Activated naive CD8-positive, alpha-beta T cell treated with anti-CD3 and anti-CD28 coated beads, Interleukin-2, amount 10 ng/mL, durations not matched to agents 7 days and 5 days (primary cell): Measurements from ENCODE around the gene TOX2. TPM values are rescaled to one million over a fixed set of nuclear protein-coding genes. Genes with fewer than 3 reads are reported as not detected.

ENCODE experiments used
- ATAC-seq: fragments of 150-1000 bp; cut with Tn5 transposase; one replicate; pipeline ENCODE4 v1.10.0; 2021; ENCODE audit warnings: low read depth, moderate library complexity
- POLR2A ChIA-PET: fragments of 350-600 bp; sonication (Branson Sonifier 250); formaldehyde crosslinking; loops from one replicate; lab custom pipeline; 2021; ENCODE audit warnings: antibody characterized with exemption; lab: Charles Lee
- DNase-seq: peaks from one replicate; pipeline ENCODE4 v3.0.0; 2021
- H3K27ac Mint-ChIP-seq: one replicate; pipeline ENCODE4 v1.8.0; 2022; ENCODE audit warnings: mild to moderate bottlenecking, mixed read lengths
- H3K27me3 Mint-ChIP-seq: one replicate; pipeline ENCODE4 v1.8.0; 2022; ENCODE audit warnings: mild to moderate bottlenecking, moderate library complexity, mixed read lengths
- H3K36me3 Mint-ChIP-seq: one replicate; pipeline ENCODE4 v1.8.0; 2021; ENCODE audit warnings: mild to moderate bottlenecking, mixed read lengths
- H3K4me1 Mint-ChIP-seq: one replicate; pipeline ENCODE4 v1.8.0; 2021; ENCODE audit warnings: mixed read lengths
- H3K4me3 Mint-ChIP-seq: one replicate; pipeline ENCODE4 v1.8.0; 2022; ENCODE audit warnings: mild to moderate bottlenecking, moderate library complexity, mixed read lengths
- H3K9me3 Mint-ChIP-seq: one replicate; pipeline ENCODE4 v1.8.0; 2021; ENCODE audit warnings: mixed read lengths
- total RNA-seq, 2 experiments: library from RNA; stranded (reverse); gene quantifications; one replicate each; pipeline ENCODE4 v1.2.3, GENCODE V29; 2021

Gene TOX2
- total RNA-seq, 2 experiments from 2014 or later = 0.26 to 0.44 TPM

DNA sequence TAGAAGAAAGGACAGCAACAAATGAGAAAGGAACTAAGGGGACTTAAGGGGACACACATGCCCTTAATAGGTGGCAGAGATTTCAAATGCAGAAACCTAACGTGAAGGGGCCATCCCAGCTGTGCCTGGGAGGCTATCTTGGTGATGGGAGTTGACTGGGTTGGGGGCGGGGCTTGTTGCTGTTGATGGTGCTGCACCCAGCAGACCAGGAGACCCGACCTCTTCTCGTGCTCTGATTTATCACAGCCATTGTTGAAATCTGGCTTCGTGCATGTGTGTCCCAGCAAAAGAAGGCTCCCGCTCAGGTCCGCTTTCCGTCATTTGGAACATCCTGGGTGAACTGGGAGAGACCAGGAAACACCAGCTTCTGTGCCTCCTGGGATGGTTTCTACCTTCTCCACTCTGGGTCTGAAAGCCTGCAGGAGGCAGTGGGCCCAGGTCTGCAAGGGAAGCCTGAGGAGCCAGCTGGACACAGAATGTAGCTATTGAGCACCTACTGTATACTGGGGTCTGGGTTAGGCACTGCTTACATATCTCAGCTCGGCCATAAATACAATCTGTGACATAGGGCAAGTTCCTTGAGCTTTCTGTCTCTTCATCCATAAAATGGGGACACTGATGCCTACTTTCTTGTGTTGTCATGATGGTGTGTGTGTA is 32.1 kb downstream of the TOX2 start:
- POLR2A ChIA-PET = interaction anchor here (0.9 kb wide), 1 partner anchor 74 kb away, joined by 3 read pairs; no protein-coding TSS in a partner anchor
- H3K9me3 Mint-ChIP-seq = no peaks in the 10 kb centered on the region
- H3K27me3 Mint-ChIP-seq = peaks cover 41% of the 10 kb centered on the region
- no peak for ATAC-seq
- H3K4me3 Mint-ChIP-seq = no peak overlapping the region
- no peak overlapping the region for H3K27ac Mint-ChIP-seq
- DNase-seq = no peak
- H3K36me3 Mint-ChIP-seq = peaks cover 2% of the 10 kb centered on the region
- H3K4me1 Mint-ChIP-seq = peaks cover 57% of the 10 kb centered on the region

DNA sequence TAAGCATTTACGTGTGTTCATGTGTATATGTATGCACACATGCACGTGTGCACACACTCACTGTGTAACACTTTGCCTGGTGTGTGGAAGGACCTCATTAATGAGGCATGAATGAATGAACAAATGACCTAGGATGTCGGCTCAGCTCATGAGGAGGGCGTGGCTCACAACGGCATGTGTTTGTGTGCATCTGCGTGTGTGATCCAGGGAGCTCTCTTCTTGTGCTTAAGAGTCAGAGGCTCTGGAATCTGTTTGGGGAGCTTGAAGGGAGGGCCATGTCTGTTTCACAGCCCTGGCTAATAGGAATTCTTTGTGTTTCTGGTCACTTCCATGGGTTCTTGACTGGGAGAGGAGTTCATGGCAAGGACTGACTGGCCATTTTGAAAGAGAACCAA is 32.7 kb downstream of the TOX2 start:
- peaks cover 53% of the 10 kb centered on the region for H3K4me1 Mint-ChIP-seq
- DNase-seq (no peak), ATAC-seq (no peak)
- H3K9me3 Mint-ChIP-seq = no peaks in the 10 kb centered on the region
- no peak overlapping the region for H3K4me3 Mint-ChIP-seq
- peaks cover 2% of the 10 kb centered on the region for H3K36me3 Mint-ChIP-seq
- H3K27me3 Mint-ChIP-seq = peaks cover 43% of the 10 kb centered on the region
- no peak overlapping the region for H3K27ac Mint-ChIP-seq
- POLR2A ChIA-PET = interaction anchor here (0.9 kb wide), 1 partner anchor 73 kb away, joined by 3 read pairs; no protein-coding TSS in a partner anchor

DNA sequence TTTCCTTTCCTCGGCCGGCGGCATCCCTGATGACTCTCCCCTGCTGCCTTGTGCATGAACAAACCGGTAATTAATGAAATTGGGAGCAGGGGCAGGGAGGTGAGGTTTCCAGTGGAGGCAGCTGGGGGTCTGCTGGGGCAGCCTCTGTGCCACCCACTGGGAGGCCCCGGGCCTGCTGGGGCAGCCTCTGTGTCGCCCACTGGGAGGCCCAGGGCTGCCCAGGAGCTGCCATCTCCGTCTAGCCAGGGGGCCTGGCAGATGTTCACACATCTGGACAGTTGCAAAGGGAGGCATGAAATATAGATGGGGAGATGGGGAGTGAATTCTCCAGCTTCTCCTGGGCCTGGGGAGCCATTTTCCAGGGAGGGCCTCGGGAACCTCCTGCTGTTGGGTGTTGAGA is 33.8 kb downstream of the TOX2 start:
- Mint-ChIP-seq H3K27me3 (peaks cover 55% of the 10 kb centered on the region), H3K36me3 (peaks cover 2% of the 10 kb centered on the region), H3K4me1 (peaks cover 50% of the 10 kb centered on the region), H3K9me3 (no peaks in the 10 kb centered on the region), H3K4me3 (no peak overlapping the region), H3K27ac (no peak overlapping the region)
- POLR2A ChIA-PET = interaction anchor here (1.2 kb wide), 1 partner anchor 60 kb away, joined by 3 read pairs; no protein-coding TSS in a partner anchor
- DNase-seq (no peak), ATAC-seq (no peak)

DNA sequence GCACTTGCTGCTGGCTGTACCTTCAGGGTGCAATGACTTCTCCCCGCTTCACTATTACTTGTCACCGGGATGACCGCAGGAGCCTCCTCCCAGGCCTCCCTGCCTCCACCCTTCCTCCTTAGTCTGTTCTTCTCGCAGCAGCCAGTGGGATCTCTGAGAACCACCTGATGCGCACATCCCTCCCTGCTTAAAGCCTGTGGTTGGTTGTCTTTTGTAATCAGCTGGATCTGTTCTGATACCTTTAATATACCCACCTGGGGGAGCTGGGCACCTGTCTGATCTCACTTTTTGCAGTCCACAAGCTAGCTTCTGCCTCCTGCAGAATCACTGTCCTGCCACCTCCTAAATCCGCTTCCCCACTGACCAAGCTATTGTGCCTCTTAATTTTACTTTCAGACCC is 34.6 kb downstream of the TOX2 start:
- H3K4me3 Mint-ChIP-seq = peak overlapping the region; percentile 54

DNA sequence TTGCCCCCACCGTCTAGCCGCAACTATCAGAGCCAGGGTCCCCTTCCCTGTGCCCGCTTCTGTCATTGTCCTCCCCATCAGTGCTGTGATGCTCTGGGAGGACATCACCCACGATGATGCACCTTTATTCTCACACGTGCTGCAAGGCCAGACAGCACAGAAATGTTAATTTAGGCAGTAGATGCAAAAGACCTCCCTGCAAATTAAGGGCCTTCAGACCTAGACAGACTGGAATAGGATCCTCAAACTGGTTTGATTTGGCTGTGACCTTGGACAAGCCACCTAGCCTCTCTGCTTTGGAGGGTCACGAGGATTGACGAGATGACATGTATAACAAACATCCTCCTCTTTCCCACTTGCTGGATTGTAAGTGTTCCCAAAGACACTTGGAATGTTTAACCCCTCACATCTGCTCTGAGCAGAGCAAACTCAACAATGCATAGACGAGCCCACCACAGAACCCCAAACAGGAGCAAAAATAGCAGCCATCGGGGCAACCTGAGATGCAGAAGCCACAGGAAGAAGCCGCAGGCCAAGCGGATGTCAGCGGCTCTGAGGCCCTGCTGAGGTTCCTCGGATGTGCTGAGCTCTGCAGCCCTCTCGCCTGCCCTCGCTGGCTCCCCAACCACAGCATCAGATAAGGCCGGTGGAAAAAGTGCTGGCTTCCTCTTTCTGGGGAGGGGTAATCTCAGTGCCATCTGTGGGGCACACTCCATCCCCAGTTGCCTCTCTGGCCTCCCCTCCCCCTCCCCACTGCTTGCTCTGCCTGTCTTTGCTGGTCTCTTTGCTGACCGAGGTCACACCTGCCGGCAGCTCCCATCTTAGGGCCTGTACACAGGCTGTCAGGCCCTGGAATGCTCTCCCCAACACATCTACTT is 35.3 kb downstream of the TOX2 start:
- Mint-ChIP-seq H3K36me3 (no peaks in the 10 kb centered on the region), H3K27ac (peak overlapping the region; percentile 64), H3K9me3 (no peaks in the 10 kb centered on the region), H3K4me3 (peak overlapping the region; percentile 54), H3K4me1 (peaks cover 60% of the 10 kb centered on the region), H3K27me3 (peaks cover 66% of the 10 kb centered on the region)
- DNase-seq = peak; percentile 86
- POLR2A ChIA-PET = no interaction called here
- ATAC-seq = peak; percentile 91

More for the DNA sequence above, 34.6 kb downstream of the TOX2 start:
- Mint-ChIP-seq H3K27me3 (peaks cover 60% of the 10 kb centered on the region), H3K9me3 (no peaks in the 10 kb centered on the region), H3K36me3 (no peaks in the 10 kb centered on the region), H3K27ac (peak overlapping the region; percentile 22), H3K4me1 (peaks cover 53% of the 10 kb centered on the region)
- DNase-seq (no peak), ATAC-seq (no peak)
- POLR2A ChIA-PET = interaction anchor here (0.6 kb wide), 1 partner anchor 205 kb away, joined by 4 read pairs; no protein-coding TSS in a partner anchor

DNA sequence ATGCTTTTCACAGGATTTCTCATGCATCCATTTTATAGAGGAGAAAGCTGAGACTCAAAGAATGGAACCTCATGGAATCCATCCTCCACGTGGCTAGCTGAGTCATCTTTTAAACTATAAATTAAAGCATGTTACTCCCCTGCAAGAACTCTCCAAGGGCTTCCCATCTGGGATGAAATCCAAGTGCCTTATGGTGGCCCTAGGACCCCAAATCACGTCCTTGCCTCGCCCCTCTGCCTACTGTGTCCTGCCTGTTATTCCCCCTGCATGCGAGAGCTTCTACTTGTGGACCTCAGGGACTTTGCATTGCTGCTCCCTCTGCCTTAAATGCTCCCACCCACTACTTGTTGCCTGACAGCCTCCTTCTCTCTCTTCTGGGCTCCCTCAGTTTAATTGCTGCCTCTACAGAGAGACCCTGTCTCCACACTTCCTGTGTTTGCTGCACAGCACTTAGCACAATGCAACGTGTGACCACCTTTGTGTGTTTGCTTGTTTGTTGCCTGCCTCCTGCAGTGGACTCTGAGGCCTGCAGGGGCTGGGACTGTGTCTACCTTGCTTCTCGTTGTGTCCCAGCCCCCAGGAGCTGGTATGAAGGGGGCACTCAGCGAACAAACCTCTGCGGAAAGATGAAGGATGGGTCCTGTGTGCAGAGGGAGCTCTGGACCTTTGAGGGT is 39.4 kb downstream of the TOX2 start:
- Mint-ChIP-seq H3K36me3 (peaks cover 16% of the 10 kb centered on the region), H3K4me3 (peak overlapping the region; percentile 9), H3K27ac (no peak overlapping the region), H3K4me1 (peaks cover 57% of the 10 kb centered on the region), H3K27me3 (peaks cover 56% of the 10 kb centered on the region), H3K9me3 (peaks cover 10% of the 10 kb centered on the region)
- no peak for ATAC-seq
- POLR2A ChIA-PET = interaction anchor here (0.9 kb wide), 1 partner anchor 11 kb away, joined by 3 read pairs; no protein-coding TSS in a partner anchor
- no peak for DNase-seq

DNA sequence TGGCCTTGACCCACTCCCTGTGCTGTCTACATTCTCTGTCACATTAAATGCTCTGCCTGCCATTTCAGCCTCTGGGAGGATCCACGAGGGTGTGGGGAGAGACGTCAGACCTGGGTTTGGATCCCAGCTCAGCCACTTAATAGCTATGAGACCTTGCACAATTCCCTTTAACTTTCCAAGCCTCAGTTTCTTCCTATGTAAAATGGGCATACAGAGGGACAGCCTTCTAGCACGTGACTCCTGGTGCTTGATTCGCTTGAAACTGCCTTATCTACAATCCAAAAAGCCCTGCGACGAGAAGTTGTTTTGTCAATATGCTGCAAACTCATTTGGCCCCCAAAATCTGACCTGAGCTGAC is 40.0 kb downstream of the TOX2 start:
- ATAC-seq = no peak
- DNase-seq = no peak
- peaks cover 57% of the 10 kb centered on the region for H3K4me1 Mint-ChIP-seq
- peaks cover 10% of the 10 kb centered on the region for H3K9me3 Mint-ChIP-seq
- H3K27ac Mint-ChIP-seq = no peak overlapping the region
- H3K36me3 Mint-ChIP-seq = peaks cover 16% of the 10 kb centered on the region
- peaks cover 56% of the 10 kb centered on the region for H3K27me3 Mint-ChIP-seq
- peak overlapping the region; percentile 33 for H3K4me3 Mint-ChIP-seq
- POLR2A ChIA-PET = interaction anchor here (1.3 kb wide), 1 partner anchor 12 kb away, joined by 8 read pairs; no protein-coding TSS in a partner anchor

DNA sequence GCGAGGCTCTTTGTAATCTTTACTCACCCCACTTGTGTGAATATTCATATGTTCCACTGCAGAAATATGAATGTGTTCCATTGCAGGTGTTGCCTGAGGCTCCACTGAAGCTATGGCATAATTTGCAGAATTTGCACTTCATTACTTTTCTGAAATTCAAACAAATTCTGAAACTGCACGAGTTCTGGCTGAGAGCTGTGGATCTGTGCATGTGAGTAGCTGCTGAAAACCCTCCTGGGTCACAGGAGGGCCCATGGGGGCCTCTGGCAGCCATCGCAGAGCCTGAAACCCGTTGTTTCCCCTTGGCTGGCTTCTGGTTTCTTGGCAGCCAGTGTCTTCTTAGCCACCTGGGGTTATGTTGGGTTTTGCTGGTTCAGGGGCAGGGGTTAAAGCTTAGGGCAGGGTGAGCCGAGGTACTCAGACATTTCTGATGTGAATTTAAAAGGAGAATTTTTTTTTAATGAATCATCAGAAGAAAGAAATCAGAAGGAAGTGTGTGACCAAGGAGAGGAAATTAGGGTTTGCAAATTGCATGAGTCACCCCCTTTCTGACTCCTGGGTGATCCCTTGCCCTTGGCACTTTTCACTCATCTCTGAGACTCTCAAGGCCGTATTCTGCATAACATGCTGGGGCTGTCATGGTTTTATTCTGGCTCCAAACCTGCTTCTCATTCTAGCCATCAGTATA is 40.6 kb downstream of the TOX2 start:
- Mint-ChIP-seq H3K9me3 (peaks cover 10% of the 10 kb centered on the region), H3K27ac (no peak overlapping the region), H3K27me3 (peaks cover 60% of the 10 kb centered on the region), H3K4me1 (peaks cover 55% of the 10 kb centered on the region), H3K36me3 (peaks cover 16% of the 10 kb centered on the region), H3K4me3 (peak overlapping the region; percentile 33)
- DNase-seq = no peak
- POLR2A ChIA-PET = interaction anchor here (0.6 to 1.3 kb wide), 2 partner anchors 13 to 72 kb away, joined by 4 to 8 read pairs; no protein-coding TSS in a partner anchor
- ATAC-seq = peak; percentile 71

DNA sequence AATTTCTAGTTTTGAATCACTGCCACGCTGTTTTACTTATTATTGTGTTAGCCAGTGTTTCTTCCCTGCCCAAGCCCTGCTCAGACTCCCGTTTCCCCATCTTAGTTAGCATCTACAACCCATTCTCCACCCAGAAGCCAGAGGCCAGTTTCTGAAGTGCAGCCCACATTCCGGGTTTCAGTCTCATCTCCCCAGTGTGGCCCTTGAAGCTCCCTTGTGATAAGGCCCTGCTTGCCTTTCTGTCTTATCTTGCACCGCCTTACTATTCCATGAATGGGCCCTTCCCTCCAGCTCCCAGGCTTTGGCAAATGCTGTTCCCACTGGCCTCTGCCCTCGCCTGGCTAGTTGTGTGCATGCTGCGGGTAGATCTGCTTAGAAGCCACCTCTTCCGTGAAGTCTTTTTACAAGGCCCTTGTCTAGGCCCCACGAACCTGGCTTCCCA is 41.1 kb downstream of the TOX2 start:
- POLR2A ChIA-PET = interaction anchor here (0.6 to 1.3 kb wide), 2 partner anchors 13 to 71 kb away, joined by 4 to 8 read pairs; no protein-coding TSS in a partner anchor
- Mint-ChIP-seq H3K27me3 (peaks cover 62% of the 10 kb centered on the region), H3K4me3 (peak overlapping the region; percentile 33), H3K9me3 (peaks cover 10% of the 10 kb centered on the region), H3K4me1 (peaks cover 50% of the 10 kb centered on the region), H3K36me3 (peaks cover 16% of the 10 kb centered on the region), H3K27ac (no peak overlapping the region)
- DNase-seq (peak; percentile 25), ATAC-seq (no peak)

DNA sequence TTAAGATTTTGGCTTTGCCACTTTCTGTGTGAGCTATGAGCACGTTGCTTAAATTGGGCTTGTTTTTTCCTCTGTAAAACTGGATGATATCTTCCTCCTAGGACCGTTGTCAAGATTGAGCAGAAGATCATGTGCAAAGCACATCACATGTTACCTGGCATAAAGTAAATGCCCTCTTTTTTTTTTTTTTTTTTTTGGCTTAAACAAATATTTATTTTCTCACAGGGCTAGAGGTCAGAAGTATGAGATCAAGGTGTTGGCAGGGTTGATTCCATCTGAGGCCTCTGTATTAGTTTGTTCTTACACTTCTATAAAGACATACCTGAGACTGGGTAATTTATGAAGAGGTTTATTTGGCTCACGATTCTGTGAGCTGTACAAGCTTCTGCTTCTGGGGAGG is 42.7 kb downstream of the TOX2 start:
- no peak overlapping the region for H3K4me3 Mint-ChIP-seq
- peaks cover 10% of the 10 kb centered on the region for H3K9me3 Mint-ChIP-seq
- ATAC-seq = no peak
- POLR2A ChIA-PET = interaction anchor here (0.7 to 1.0 kb wide), 2 partner anchors 15 to 1989 kb away, joined by 4 to 7 read pairs; no protein-coding TSS in a partner anchor
- peaks cover 46% of the 10 kb centered on the region for H3K4me1 Mint-ChIP-seq
- no peak for DNase-seq
- H3K27me3 Mint-ChIP-seq = peaks cover 68% of the 10 kb centered on the region
- H3K27ac Mint-ChIP-seq = no peak overlapping the region
- H3K36me3 Mint-ChIP-seq = peaks cover 16% of the 10 kb centered on the region

DNA sequence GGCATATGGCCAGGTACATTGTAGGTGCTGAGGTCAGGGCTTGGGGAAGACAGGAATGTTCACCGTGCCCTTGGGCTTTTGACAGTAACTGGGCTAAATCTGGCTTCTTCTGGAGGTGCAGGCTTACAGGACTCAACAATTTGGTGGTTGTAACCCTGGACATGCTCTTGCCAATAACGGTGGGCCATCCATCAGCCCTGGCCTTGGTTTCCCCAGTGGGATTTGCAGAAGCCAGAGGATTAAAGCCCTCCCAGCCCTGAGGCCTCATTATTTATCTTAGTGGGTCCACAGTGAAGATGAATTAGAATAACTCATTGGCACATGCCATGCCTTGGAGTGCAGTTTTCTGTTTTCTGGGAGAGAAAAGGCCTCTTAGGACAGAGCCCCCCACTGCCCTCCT is 44.0 kb downstream of the TOX2 start:
- peaks cover 62% of the 10 kb centered on the region for H3K27me3 Mint-ChIP-seq
- H3K36me3 Mint-ChIP-seq = peaks cover 16% of the 10 kb centered on the region
- no peak overlapping the region for H3K27ac Mint-ChIP-seq
- peaks cover 37% of the 10 kb centered on the region for H3K4me1 Mint-ChIP-seq
- POLR2A ChIA-PET = no interaction called here
- ATAC-seq = no peak
- DNase-seq = no peak
- H3K4me3 Mint-ChIP-seq = no peak overlapping the region
- H3K9me3 Mint-ChIP-seq = peaks cover 10% of the 10 kb centered on the region

DNA sequence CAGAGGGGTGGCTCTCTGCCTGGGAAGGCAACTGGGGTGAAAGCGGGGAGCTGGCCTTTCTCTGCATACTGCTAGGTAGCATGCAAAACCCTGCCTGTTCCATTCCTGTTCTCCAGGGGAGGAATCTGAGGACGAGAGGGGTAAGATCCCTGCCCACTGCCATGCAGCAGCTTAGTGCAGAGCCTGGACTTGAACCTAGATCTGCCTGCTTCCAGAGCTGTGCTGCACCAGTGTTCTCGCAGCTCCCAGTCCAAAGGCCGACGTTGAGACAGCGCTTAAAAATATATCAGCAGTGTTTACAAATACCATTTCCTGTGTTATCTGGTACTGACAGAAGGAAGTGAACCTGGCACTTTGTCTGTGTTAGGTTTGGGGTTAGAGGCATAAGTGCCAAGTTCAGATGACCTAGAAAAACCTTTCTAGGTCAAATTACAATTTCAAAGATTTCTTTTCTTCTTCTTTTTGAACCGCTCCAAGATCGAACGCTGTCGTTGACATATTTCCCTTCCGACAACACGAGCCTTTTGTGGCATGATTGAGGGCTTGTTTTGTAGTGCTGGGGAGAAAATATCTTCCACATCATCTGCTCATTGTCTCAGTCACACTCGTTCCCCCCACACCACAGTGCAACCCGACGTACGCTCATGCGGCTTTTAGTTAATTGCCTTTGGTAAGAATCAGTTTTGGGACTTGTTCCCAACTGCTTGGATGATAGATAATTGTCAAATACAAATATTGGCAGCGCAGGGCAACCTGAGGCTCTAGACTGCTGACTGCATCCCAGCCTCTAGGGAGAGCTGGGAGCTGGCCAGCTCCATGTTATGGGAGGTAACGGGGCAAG is 44.6 kb downstream of the TOX2 start:
- peaks cover 10% of the 10 kb centered on the region for H3K9me3 Mint-ChIP-seq
- peaks cover 59% of the 10 kb centered on the region for H3K27me3 Mint-ChIP-seq

More for the DNA sequence above, 44.6 kb downstream of the TOX2 start:
- H3K4me3 Mint-ChIP-seq = peak overlapping the region; percentile 41
- DNase-seq (peak; percentile 33), ATAC-seq (peak; percentile 40)
- POLR2A ChIA-PET = no interaction called here
- H3K27ac Mint-ChIP-seq = no peak overlapping the region
- peaks cover 16% of the 10 kb centered on the region for H3K36me3 Mint-ChIP-seq
- peaks cover 34% of the 10 kb centered on the region for H3K4me1 Mint-ChIP-seq
